IMR-90 (cell line): ENCODE measurements around the gene INA. TPM values are rescaled to one million over a fixed set of nuclear protein-coding genes. Genes with fewer than 3 reads are reported as not detected.

ENCODE experiments used
- ATAC-seq: fragments of 200-7000 bp; cut with Tn5 transposase; 2 replicates; pipeline ENCODE4 v1.9.1; 2020; ENCODE audit warnings: low read depth, mild to moderate bottlenecking, moderate library complexity
- BruUV-seq: library from RNA; stranded (reverse); fragments of 400-500 nt; replicated peaks from 2 replicates; lab custom pipeline; 2021; lab: Mats Ljungman, UMichigan
- CTCF ChIA-PET: fragments of 300-600 bp; formaldehyde crosslinking; extraction: SDS; loops from one replicate; lab custom pipeline; 2021; ENCODE audit warnings: antibody characterized with exemption; lab: Yijun Ruan, JAX
- POLR2A ChIA-PET: fragments of 300-600 bp; sonication (Branson Sonifier 250); formaldehyde crosslinking; loops from one replicate; lab custom pipeline; 2022; ENCODE audit warnings: antibody characterized with exemption; ENCODE audit not compliant: unreplicated experiment; lab: Charles Lee
- DNase-seq: peaks from one replicate; pipeline ENCODE4 v3.0.0; 2013
- H2AFZ ChIP-seq: replicated peaks from 2 replicates; pipeline ENCODE3; 2013; ENCODE audit warnings: low read length, mild to moderate bottlenecking; ENCODE audit not compliant: poor library complexity
- H2AK5ac ChIP-seq: 2 replicates; pipeline ENCODE4 v1.6.1; 2013; ENCODE audit warnings: low read depth, low read length, inconsistent platforms
- H2AK9ac ChIP-seq: replicated peaks from 2 replicates; pipeline ENCODE3; 2013; ENCODE audit warnings: mild to moderate bottlenecking, low read depth, low read length, moderate library complexity; ENCODE audit not compliant: poor library complexity
- H2BK120ac ChIP-seq: 2 replicates; pipeline ENCODE4 v1.6.1; 2013; ENCODE audit warnings: low read depth, low read length, inconsistent platforms
- H2BK15ac ChIP-seq: 3 replicates; pipeline ENCODE4 v1.6.1; 2013; ENCODE audit warnings: low read depth, low read length, inconsistent platforms
- H2BK20ac ChIP-seq: 2 replicates; pipeline ENCODE4 v1.6.1; 2013; ENCODE audit warnings: low read depth, mild to moderate bottlenecking, inconsistent platforms, low read length, moderate library complexity
- H2BK5ac ChIP-seq: 2 replicates; pipeline ENCODE4 v1.6.1; 2013; ENCODE audit warnings: mild to moderate bottlenecking, low read depth, low read length, inconsistent platforms; ENCODE audit not compliant: poor library complexity, severe bottlenecking
- H3K14ac ChIP-seq: replicated peaks from 2 replicates; pipeline ENCODE4 v1.6.1; 2013; ENCODE audit warnings: low read depth, low read length, inconsistent platforms
- H3K18ac ChIP-seq: 2 replicates; pipeline ENCODE4 v1.6.1; 2013; ENCODE audit warnings: low read depth, low read length, control low read depth
- H3K23ac ChIP-seq: 2 replicates; pipeline ENCODE4 v1.6.1; 2013; ENCODE audit warnings: low read depth, low read length, inconsistent platforms
- H3K27ac ChIP-seq: 2 replicates; pipeline ENCODE4 v1.5.1; 2013; ENCODE audit warnings: mild to moderate bottlenecking, control low read depth, low read length; ENCODE audit not compliant: insufficient read depth
- H3K27me3 ChIP-seq: 2 replicates; pipeline ENCODE4 v1.6.1; 2013; ENCODE audit warnings: low read length; ENCODE audit not compliant: control insufficient read depth, insufficient read depth
- H3K36me3 ChIP-seq: 2 replicates; pipeline ENCODE4 v1.6.1; 2013; ENCODE audit warnings: low read length, mixed read lengths; ENCODE audit not compliant: control insufficient read depth, insufficient read depth
- H3K4ac ChIP-seq: 2 replicates; pipeline ENCODE4 v1.6.1; 2013; ENCODE audit warnings: low read depth, low read length, inconsistent platforms
- H3K4me1 ChIP-seq: 2 replicates; pipeline ENCODE4 v1.6.1; 2013; ENCODE audit warnings: low read length, mixed read lengths; ENCODE audit not compliant: control insufficient read depth, insufficient read depth
- H3K4me2 ChIP-seq: 2 replicates; pipeline ENCODE4 v1.6.1; 2013; ENCODE audit warnings: low read depth, mild to moderate bottlenecking, control low read depth, low read length, moderate library complexity
- H3K4me3 ChIP-seq: 2 replicates; pipeline ENCODE4 v1.5.1; 2013; ENCODE audit warnings: low read depth, mild to moderate bottlenecking, control low read depth, low read length, moderate library complexity; ENCODE audit not compliant: insufficient read depth
- H3K56ac ChIP-seq: 2 replicates; pipeline ENCODE4 v1.6.1; 2013; ENCODE audit warnings: low read length, inconsistent platforms; ENCODE audit not compliant: insufficient read depth; ENCODE audit errors: extremely low read depth
- H3K79me1 ChIP-seq, 2 experiments: 2 replicates each; pipeline ENCODE4 v1.6.1; 2013; ENCODE audit warnings: low read length in 2 of 2, inconsistent platforms in 1 of 2, low read depth in 1 of 2
- H3K9ac ChIP-seq: 2 replicates; pipeline ENCODE4 v1.6.1; 2013; ENCODE audit warnings: low read depth, low read length, control low read depth
- H3K9me1 ChIP-seq: 2 replicates; pipeline ENCODE4 v1.6.1; 2013; ENCODE audit warnings: low read length, inconsistent platforms; ENCODE audit not compliant: insufficient read depth
- H3K9me3 ChIP-seq: 2 replicates; pipeline ENCODE4 v1.6.1; 2013; ENCODE audit warnings: low read length; ENCODE audit not compliant: control insufficient read depth, insufficient read depth
- H4K20me1 ChIP-seq: 2 replicates; pipeline ENCODE4 v1.6.1; 2013; ENCODE audit warnings: low read length, inconsistent platforms; ENCODE audit not compliant: insufficient read depth
- H4K5ac ChIP-seq: 2 replicates; pipeline ENCODE4 v1.6.1; 2013; ENCODE audit warnings: mild to moderate bottlenecking, low read depth, low read length, control low read depth
- H4K8ac ChIP-seq, 2 experiments: 2 replicates each; pipeline ENCODE4 v1.6.1; 2013; ENCODE audit warnings: low read depth in 2 of 2, low read length in 2 of 2, control low read depth in 1 of 2, inconsistent platforms in 1 of 2
- H4K91ac ChIP-seq: 2 replicates; pipeline ENCODE4 v1.6.1; 2013; ENCODE audit warnings: low read depth, low read length, inconsistent platforms; ENCODE audit not compliant: insufficient read depth
- MAFK ChIP-seq: IDR thresholded peaks from 2 replicates; pipeline ENCODE4 v1.6.1; 2012; ENCODE audit warnings: low read depth, low read length, improper control_type of control experiment
- RAD21 ChIP-seq: IDR thresholded peaks from 2 replicates; pipeline ENCODE4 v1.6.1; 2012; ENCODE audit warnings: low read length, improper control_type of control experiment
- RFX5 ChIP-seq: IDR thresholded peaks from 2 replicates; pipeline ENCODE4 v1.8.0; 2012; ENCODE audit warnings: low read depth, mild to moderate bottlenecking, low read length, moderate library complexity
- WGBS, 2 experiments: methylation state at CpG; one replicate each; pipeline versions ENCODE4 v1.1.5 to v1.1.7; 2013; ENCODE audit warnings: missing lambda C conversion rate in 2 of 2; ENCODE audit not compliant: insufficient read length in 1 of 2; ENCODE audit errors: extremely low coverage in 2 of 2; 5-methylcytosine and 5-hydroxymethylcytosine counted together
- dilution Hi-C: fragments of 300-500 bp; cut with HindIII; formaldehyde crosslinking; loops from one replicate; pipeline ENCODE4 v1.14.3; 2018; ENCODE audit warnings: low sequenced_read_pairs; ENCODE audit not compliant: unreplicated experiment
- in situ Hi-C: fragments of 300-500 bp; cut with MboI; formaldehyde crosslinking; loops from 3 replicates; pipeline ENCODE4 v1.14.3; 2019; ENCODE audit warnings: low sequenced_read_pairs, inconsistent platforms, mixed read lengths
- intact Hi-C: fragments of 100-400 bp; cut with micrococcal nuclease; formaldehyde crosslinking; loops from 2 replicates; pipeline ENCODE4 v1.10.0; 2022
- microRNA-seq, 2 experiments: library from miRNA; stranded (forward) in 1 of 2; unstranded in 1 of 2; fragments of 10-50 nt in 1 of 2; fragments of <30 nt in 1 of 2; gene quantifications in 1 of 2; microRNA quantifications in 1 of 2; one replicate each; pipeline versions ENCODE3 to v1.1.0; 2013 to 2020; ENCODE audit not compliant: insufficient read depth in 1 of 2, insufficient read length in 1 of 2, unreplicated experiment in 1 of 2
- polyA plus RNA-seq, 3 experiments: library from polyadenylated mRNA; depleted of rRNA; stranded (reverse); fragments of >200 nt; gene quantifications; 2 replicates each; pipeline ENCODE4 v1.2.3, GENCODE V29; 2012; ENCODE audit warnings: low replicate concordance in 1 of 3
- small RNA-seq, 5 experiments: library from RNA; depleted of rRNA; stranded (forward); fragments of <200 nt; gene quantifications; one replicate each; pipeline ENCODE3, GENCODE V24; 2012
- total RNA-seq: library from RNA; depleted of rRNA; stranded (reverse); fragments of >200 nt; gene quantifications from 2 replicates; pipeline ENCODE4 v1.2.3, GENCODE V29; 2012; rRNA removed
- TF ChIP-seq, protein P1 (sequence below): fragments of 150-350 bp; IDR thresholded peaks from 2 replicates; pipeline ENCODE4 v1.6.1; 2016; ENCODE audit warnings: low read depth, mild to moderate bottlenecking, low read length, moderate library complexity, borderline replicate concordance
- TF ChIP-seq, protein P2 (sequence below): fragments of 150-350 bp; IDR thresholded peaks from 2 replicates; pipeline ENCODE4 v1.6.1; 2017; ENCODE audit warnings: mild to moderate bottlenecking, antibody characterized with exemption, low read length, low read depth

The INA gene
- total and polyA plus RNA-seq, 2 of the 4 experiments (the other 2 are of a cell fraction) = 4.5 to 7.5 TPM

GRCh38 chr10:103336370-103336769 lies 59.4 kb downstream of the INA start:
- Histone ChIP-seq H3K9me3 (no peaks in the 10 kb centered on the region), H4K91ac (no peak overlapping the region), H3K79me1 (peaks cover 6 to 8% of the 10 kb centered on the region in 2 experiments; a peak in 3 of 4 replicates), H3K23ac (no peak overlapping the region), H3K4me1 (no peaks in the 10 kb centered on the region), H2AK5ac (no peak overlapping the region), H4K5ac (no peak overlapping the region), H3K4ac (no peak overlapping the region), H3K9ac (no peak overlapping the region), H2BK15ac (no peak overlapping the region), H3K4me3 (no peak overlapping the region), H3K9me1 (no peaks in the 10 kb centered on the region), H2AFZ (no peak overlapping the region), H3K14ac (no peak overlapping the region), H4K8ac (no peak overlapping the region), H3K56ac (no peak overlapping the region), H3K27me3 (no peaks in the 10 kb centered on the region), H3K27ac (no peak overlapping the region), H3K4me2 (no peak overlapping the region), H3K18ac (no peak overlapping the region), H2BK5ac (no peak overlapping the region), H2BK20ac (no peak overlapping the region), H2AK9ac (no peak overlapping the region), H4K20me1 (no peaks in the 10 kb centered on the region), H2BK120ac (no peak overlapping the region), H3K36me3 (peaks cover 23% of the 10 kb centered on the region)
- intact Hi-C loops = no loop called here
- no peak for DNase-seq
- BruUV-seq = no TSS peak
- dilution Hi-C loops = no loop called here
- WGBS, 2 experiments = no CpG with 5 or more reads among the region's 4 CpGs
- ATAC-seq = no peak
- POLR2A ChIA-PET = no interaction called here
- in situ Hi-C loops = no loop called here
- CTCF ChIA-PET = no interaction called here
- TF ChIP-seq, protein P1, sequence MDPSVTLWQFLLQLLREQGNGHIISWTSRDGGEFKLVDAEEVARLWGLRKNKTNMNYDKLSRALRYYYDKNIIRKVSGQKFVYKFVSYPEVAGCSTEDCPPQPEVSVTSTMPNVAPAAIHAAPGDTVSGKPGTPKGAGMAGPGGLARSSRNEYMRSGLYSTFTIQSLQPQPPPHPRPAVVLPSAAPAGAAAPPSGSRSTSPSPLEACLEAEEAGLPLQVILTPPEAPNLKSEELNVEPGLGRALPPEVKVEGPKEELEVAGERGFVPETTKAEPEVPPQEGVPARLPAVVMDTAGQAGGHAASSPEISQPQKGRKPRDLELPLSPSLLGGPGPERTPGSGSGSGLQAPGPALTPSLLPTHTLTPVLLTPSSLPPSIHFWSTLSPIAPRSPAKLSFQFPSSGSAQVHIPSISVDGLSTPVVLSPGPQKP = no peak
- TF ChIP-seq RFX5 (no peak), MAFK (peak; percentile 43; the same call in 1 of the 2 replicates), RAD21 (no peak)
- TF ChIP-seq, protein P2, sequence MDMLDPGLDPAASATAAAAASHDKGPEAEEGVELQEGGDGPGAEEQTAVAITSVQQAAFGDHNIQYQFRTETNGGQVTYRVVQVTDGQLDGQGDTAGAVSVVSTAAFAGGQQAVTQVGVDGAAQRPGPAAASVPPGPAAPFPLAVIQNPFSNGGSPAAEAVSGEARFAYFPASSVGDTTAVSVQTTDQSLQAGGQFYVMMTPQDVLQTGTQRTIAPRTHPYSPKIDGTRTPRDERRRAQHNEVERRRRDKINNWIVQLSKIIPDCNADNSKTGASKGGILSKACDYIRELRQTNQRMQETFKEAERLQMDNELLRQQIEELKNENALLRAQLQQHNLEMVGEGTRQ = no peak

Small RNA genes within 50 kb of the gene (microRNA-seq; reads per million reads assigned to microRNA genes)
- gene RNU11-3P (ENCODE audit: insufficient read depth, insufficient read length) = not detected

Small RNA genes within 50 kb of the gene (small RNA-seq; reads per million reads assigned to genes)
- gene RNU11-3P = 0 to 3.0 (median 0) reads per million in 5 experiments

Other genes with a start within 250 kb of the INA start
- 60.0 and 83.3 TPM in 2 replicates for gene NT5C2, start 83.9 kb upstream of the INA start, total RNA-seq
- gene NT5C2, start 83.9 kb upstream of the INA start, polyA plus RNA-seq (2012; rRNA removed) = 48.4 and 65.1 TPM in 2 replicates
- under 0.01 and 0.28 TPM in 2 replicates for gene RPEL1, start 31.3 kb upstream of the INA start, total RNA-seq
- gene RPEL1, start 31.3 kb upstream of the INA start, polyA plus RNA-seq (2012; rRNA removed) = 0.07 and 0.26 TPM in 2 replicates
- 6.5 and 10.0 TPM in 2 replicates for gene PCGF6, start 74.0 kb downstream of the INA start, total RNA-seq
- gene PCGF6, start 74.0 kb downstream of the INA start, polyA plus RNA-seq (2012; rRNA removed) = 4.0 and 4.9 TPM in 2 replicates
- 3.6 and 5.0 TPM in 2 replicates for gene TAF5, start 90.8 kb downstream of the INA start, total RNA-seq
- gene TAF5, start 90.8 kb downstream of the INA start, polyA plus RNA-seq (2012; rRNA removed) = 1.7 and 1.9 TPM in 2 replicates
- 101 and 128 TPM in 2 replicates for gene ATP5MK, start 119.3 kb downstream of the INA start, total RNA-seq
- gene ATP5MK, start 119.3 kb downstream of the INA start, polyA plus RNA-seq (2012; rRNA removed) = 73.4 and 89.8 TPM in 2 replicates
- 49.7 and 56.8 TPM in 2 replicates for gene PDCD11, start 119.5 kb downstream of the INA start, total RNA-seq
- 20.0 and 20.4 TPM in 2 replicates for gene PDCD11, start 119.5 kb downstream of the INA start, polyA plus RNA-seq (2012; rRNA removed)
- 2.2 and 2.5 TPM in 2 replicates for gene CALHM2, start 175.2 kb downstream of the INA start, total RNA-seq
- 7.9 and 9.0 TPM in 2 replicates for gene CALHM2, start 175.2 kb downstream of the INA start, polyA plus RNA-seq (2012; rRNA removed)
- not detected in 2 replicates for gene CALHM1, start 181.8 kb downstream of the INA start, total RNA-seq
- gene CALHM1, start 181.8 kb downstream of the INA start, polyA plus RNA-seq (2012; rRNA removed) = not detected in 2 replicates
- not detected in 2 replicates for gene CALHM3, start 202.1 kb downstream of the INA start, total RNA-seq
- gene CALHM3, start 202.1 kb downstream of the INA start, polyA plus RNA-seq (2012; rRNA removed) = not detected in 2 replicates
- gene NEURL1, start 216.6 kb downstream of the INA start, total RNA-seq = 0.28 and 0.36 TPM in 2 replicates
- 0.82 and 1.5 TPM in 2 replicates for gene NEURL1, start 216.6 kb downstream of the INA start, polyA plus RNA-seq (2012; rRNA removed)